OCI-LY7 (cell line): Measurements from ENCODE around the gene VNN1. TPM values are rescaled to one million over a fixed set of nuclear protein-coding genes. Genes with fewer than 3 reads are reported as not detected.

Experiments used
- BruUV-seq: library from RNA; stranded (reverse); fragments of 400-500 nt; replicated peaks from 2 replicates; lab custom pipeline; 2021; lab: Mats Ljungman, UMichigan
- CTCF ChIA-PET: fragments of 300-600 bp; sonication (Branson Sonifier 250); formaldehyde crosslinking; loops from one replicate; lab custom pipeline; 2022; ENCODE audit warnings: antibody characterized with exemption; ENCODE audit not compliant: unreplicated experiment; lab: Charles Lee
- POLR2A ChIA-PET: fragments of 300-600 bp; sonication (Branson Sonifier 250); formaldehyde crosslinking; loops from one replicate; lab custom pipeline; 2022; ENCODE audit warnings: antibody characterized with exemption; lab: Charles Lee
- DNase-seq: peaks from one replicate; pipeline ENCODE4 v3.0.0-alpha.2; 2015; ENCODE audit warnings: low spot score
- H2AFZ ChIP-seq: fragments of 200-600 bp; sonication (generic), shearing (Covaris generic); 2 replicates; pipeline ENCODE4 v1.6.1; 2014; ENCODE audit warnings: mild to moderate bottlenecking, antibody characterized with exemption, low read length, moderate library complexity
- H3K27ac ChIP-seq: fragments of 200-600 bp; sonication (generic); 2 replicates; pipeline ENCODE4 v1.5.1; 2014; ENCODE audit warnings: mixed run types, low read depth, mild to moderate bottlenecking, moderate library complexity, low read length, inconsistent platforms; ENCODE audit not compliant: poor library complexity, severe bottlenecking
- H3K36me3 ChIP-seq: fragments of 200-600 bp; sonication (generic); 2 replicates; pipeline ENCODE4 v1.6.1; 2014; ENCODE audit warnings: mild to moderate bottlenecking, antibody characterized with exemption, low read length, moderate library complexity, mixed read lengths; ENCODE audit not compliant: insufficient read depth
- H3K4me1 ChIP-seq: fragments of 200-600 bp; sonication (generic); 2 replicates; pipeline ENCODE4 v1.5.1; 2014; ENCODE audit warnings: mild to moderate bottlenecking, low read length; ENCODE audit not compliant: insufficient read depth, poor library complexity, severe bottlenecking
- H3K4me2 ChIP-seq: fragments of 200-600 bp; sonication (generic); 2 replicates; pipeline ENCODE4 v1.6.1; 2014; ENCODE audit warnings: mild to moderate bottlenecking, low read length
- H3K4me3 ChIP-seq: fragments of 200-600 bp; sonication (generic); 2 replicates; pipeline ENCODE4 v1.5.1; 2014; ENCODE audit warnings: mild to moderate bottlenecking, low read depth, low read length; ENCODE audit not compliant: poor library complexity, severe bottlenecking
- H3K79me2 ChIP-seq: fragments of 200-600 bp; sonication (generic); 2 replicates; pipeline ENCODE4 v1.6.1; 2016; ENCODE audit warnings: low read depth, mild to moderate bottlenecking, low read length, moderate library complexity, mixed read lengths; ENCODE audit not compliant: insufficient read depth
- H3K9me2 ChIP-seq: fragments of 200-600 bp; sonication (generic); 2 replicates; pipeline ENCODE4 v1.6.1; 2016; ENCODE audit warnings: mild to moderate bottlenecking, low read length, mixed read lengths; ENCODE audit not compliant: insufficient read depth
- H3K9me3 ChIP-seq: fragments of 200-600 bp; sonication (generic); 2 replicates; pipeline ENCODE4 v1.6.1; 2014; ENCODE audit warnings: mild to moderate bottlenecking, mixed run types, low read length, mixed read lengths
- H4K20me1 ChIP-seq: fragments of 200-600 bp; sonication (generic); 2 replicates; pipeline ENCODE4 v1.6.1; 2014; ENCODE audit warnings: mild to moderate bottlenecking, antibody characterized with exemption, low read length, moderate library complexity, mixed read lengths; ENCODE audit not compliant: insufficient read depth
- CTCF ChIP-seq: fragments of 200-600 bp; sonication (generic); conservative IDR thresholded peaks from 2 replicates; pipeline ENCODE4 v1.5.1; 2014; ENCODE audit warnings: mild to moderate bottlenecking, antibody characterized with exemption, low read length, moderate library complexity, mixed read lengths
- EZH2phosphoT487 ChIP-seq: fragments of 200-600 bp; sonication (generic); IDR thresholded peaks from 2 replicates; pipeline ENCODE4 v1.6.1; 2018; ENCODE audit warnings: low read depth, borderline replicate concordance, mild to moderate bottlenecking, mixed run types, antibody characterized with exemption, low read length, moderate library complexity, mixed read lengths
- intact Hi-C: fragments of 100-400 bp; cut with micrococcal nuclease; formaldehyde crosslinking; loops from one replicate; pipeline ENCODE4 v1.10.0; 2022; ENCODE audit not compliant: unreplicated experiment
- total RNA-seq, 2 experiments: library from RNA; depleted of rRNA in 1 of 2; stranded (reverse); fragments of >200 nt in 1 of 2; shearing (Covaris generic) in 1 of 2; gene quantifications; 2 replicates each; pipeline ENCODE4 v1.2.3, GENCODE V29; 2014 to 2022

Gene VNN1
- total RNA-seq, 2 experiments from 2014 or later = not detected

- H3K36me3 ChIP-seq = no peaks in the 10 kb centered on the region
- H3K4me2 ChIP-seq = no peak overlapping the region
- no TSS peak for BruUV-seq
- intact Hi-C loops = no loop called here
- H3K4me1 ChIP-seq = no peaks in the 10 kb centered on the region
- TF ChIP-seq EZH2phosphoT487 (no peak), CTCF (no peak)
- no peaks in the 10 kb centered on the region; the same call in 1 of the 2 replicates for H3K9me3 ChIP-seq
- ChIA-PET CTCF (no interaction called here), POLR2A (interaction anchor here (0.8 to 1.3 kb wide), 2 partner anchors 76 to 119 kb away, joined by 3 to 4 read pairs; no protein-coding TSS in a partner anchor)
- no peaks in the 10 kb centered on the region for H3K9me2 ChIP-seq
- H3K79me2 ChIP-seq = no peaks in the 10 kb centered on the region
- H4K20me1 ChIP-seq = no peaks in the 10 kb centered on the region
- DNase-seq = no peak
- no peak overlapping the region for H3K27ac ChIP-seq
- H2AFZ ChIP-seq = no peak overlapping the region
- no peak overlapping the region for H3K4me3 ChIP-seq
Measured at GRCh38 chr6:132693478-132693877, 20.4 kb downstream of the VNN1 start.

- no peak for TF ChIP-seq CTCF
- no peak for TF ChIP-seq EZH2phosphoT487
- H3K9me2 ChIP-seq = no peaks in the 10 kb centered on the region
- no TSS peak for BruUV-seq
- H3K79me2 ChIP-seq = no peaks in the 10 kb centered on the region
- CTCF ChIA-PET = no interaction called here
- H3K4me2 ChIP-seq = no peak overlapping the region
- no peak overlapping the region for H3K27ac ChIP-seq
- no peak overlapping the region for H3K4me3 ChIP-seq
- no peaks in the 10 kb centered on the region for H4K20me1 ChIP-seq
- DNase-seq = no peak
- intact Hi-C loops = no loop called here
- POLR2A ChIA-PET = no interaction called here
- no peak overlapping the region for H2AFZ ChIP-seq
- H3K36me3 ChIP-seq = no peaks in the 10 kb centered on the region
- H3K4me1 ChIP-seq = no peaks in the 10 kb centered on the region
- no peaks in the 10 kb centered on the region for H3K9me3 ChIP-seq
Measured at GRCh38 chr6:132690678-132691077, 23.2 kb downstream of the VNN1 start.

- no peak overlapping the region for H3K4me2 ChIP-seq
- ChIA-PET POLR2A (interaction anchor here (0.6 to 1.7 kb wide), 4 partner anchors 10 to 44 kb away, joined by 3 read pairs; no protein-coding TSS in a partner anchor), CTCF (no interaction called here)
- H2AFZ ChIP-seq = no peak overlapping the region
- H3K27ac ChIP-seq = no peak overlapping the region
- H3K9me2 ChIP-seq = no peaks in the 10 kb centered on the region
- no peaks in the 10 kb centered on the region for H3K9me3 ChIP-seq
- H3K4me3 ChIP-seq = no peak overlapping the region
- intact Hi-C loops = no loop called here
- no peaks in the 10 kb centered on the region for H3K4me1 ChIP-seq
- no peak for DNase-seq
- no peaks in the 10 kb centered on the region for H3K79me2 ChIP-seq
- no TSS peak for BruUV-seq
- no peaks in the 10 kb centered on the region for H3K36me3 ChIP-seq
- no peaks in the 10 kb centered on the region for H4K20me1 ChIP-seq
- TF ChIP-seq CTCF = no peak
- TF ChIP-seq EZH2phosphoT487 = no peak
Measured at GRCh38 chr6:132687306-132687705, 26.5 kb downstream of the VNN1 start.
